SK-N-SH (cell line): ENCODE results near the gene PCYT1A. TPM values are rescaled to one million over a fixed set of nuclear protein-coding genes. Genes with fewer than 3 reads are reported as not detected.
"Not testable (repeated sequence)": the region's sequence is repeated elsewhere in the genome, so short reads cannot be mapped to it uniquely, and the experiment has no call there.

ENCODE experiments used
- CTCF ChIA-PET: fragments of 300-600, 350-600 bp; formaldehyde crosslinking; extraction: SDS; loops from one replicate; lab custom pipeline; 2021; lab: Yijun Ruan, JAX
- POLR2A ChIA-PET: fragments of 350-600 bp; sonication (Branson Sonifier 250); formaldehyde crosslinking; extraction: SDS; loops from one replicate; lab custom pipeline; 2020; ENCODE audit warnings: antibody characterized with exemption, inconsistent platforms; lab: Yijun Ruan, JAX
- DNase-seq: peaks from one replicate; pipeline ENCODE4 v3.0.0; 2012
- H2AFZ ChIP-seq: fragments of 200-600 bp; sonication (generic); 2 replicates; pipeline ENCODE4 v1.8.1; 2016; ENCODE audit warnings: antibody characterized with exemption, mild to moderate bottlenecking, low read depth
- H3F3A ChIP-seq: fragments of 200-600 bp; sonication (generic); replicated peaks from 2 replicates; pipeline ENCODE3; 2016; ENCODE audit warnings: antibody characterized with exemption, mild to moderate bottlenecking; ENCODE audit not compliant: insufficient read depth
- H3K27ac ChIP-seq, 2 experiments: fragments of 200-500 bp in 1 of 2; fragments of 200-600 bp in 1 of 2; sonication (Bioruptor generic) in 1 of 2; sonication (generic), shearing (Covaris generic) in 1 of 2; 2 replicates each; pipeline versions ENCODE4 v1.5.1 to v1.6.1; 2014 to 2016; ENCODE audit warnings: low read depth in 2 of 2, inconsistent platforms in 1 of 2, low read length in 1 of 2, mild to moderate bottlenecking in 1 of 2, mixed read lengths in 1 of 2
- H3K27me3 ChIP-seq: fragments of 200-600 bp; sonication (generic), shearing (Covaris generic); 2 replicates; pipeline ENCODE4 v1.6.1; 2016; ENCODE audit warnings: mixed run types; ENCODE audit not compliant: insufficient read depth
- H3K36me3 ChIP-seq, 2 experiments: fragments of 200-500 bp in 1 of 2; fragments of 200-600 bp in 1 of 2; sonication (Bioruptor generic) in 1 of 2; sonication (generic) in 1 of 2; replicated peaks in 1 of 2; 2 replicates each; pipeline versions ENCODE3 to v1.5.1; 2014 to 2016; ENCODE audit warnings: low read length in 1 of 2, mild to moderate bottlenecking in 1 of 2; ENCODE audit not compliant: insufficient read depth in 2 of 2, control insufficient read depth in 1 of 2
- H3K4me1 ChIP-seq, 2 experiments: fragments of 200-500 bp in 1 of 2; fragments of 200-600 bp in 1 of 2; sonication (Bioruptor generic) in 1 of 2; sonication (generic), shearing (Covaris generic) in 1 of 2; 2 replicates each; pipeline versions ENCODE4 v1.5.1 to v1.6.1; 2014 to 2016; ENCODE audit warnings: low read depth in 1 of 2, low read length in 1 of 2, mixed run types in 1 of 2; ENCODE audit not compliant: insufficient read depth in 2 of 2, control insufficient read depth in 1 of 2
- H3K4me2 ChIP-seq: fragments of 200-600 bp; sonication (generic), shearing (Covaris generic); 2 replicates; pipeline ENCODE4 v1.6.1; 2017; ENCODE audit warnings: mixed run types
- H3K4me3 ChIP-seq, 2 experiments: fragments of 200-500 bp in 1 of 2; fragments of 200-600 bp in 1 of 2; sonication (Bioruptor generic) in 1 of 2; sonication (generic), shearing (Covaris generic) in 1 of 2; 2 replicates each; pipeline versions ENCODE4 v1.5.1 to v1.8.1; 2014 to 2016; ENCODE audit warnings: low read depth in 2 of 2, inconsistent platforms in 1 of 2, low read length in 1 of 2, mild to moderate bottlenecking in 1 of 2, mixed read lengths in 1 of 2, moderate library complexity in 1 of 2
- H3K79me2 ChIP-seq: fragments of 200-600 bp; sonication (generic); 2 replicates; pipeline ENCODE4 v1.8.1; 2017; ENCODE audit warnings: mild to moderate bottlenecking; ENCODE audit not compliant: insufficient read depth
- H3K9ac ChIP-seq: fragments of 200-600 bp; sonication (generic); 2 replicates; pipeline ENCODE4 v1.6.1; 2017; ENCODE audit warnings: mixed run types
- H3K9me2 ChIP-seq: fragments of 200-600 bp; sonication (generic); 2 replicates; pipeline ENCODE4 v1.6.1; 2017; ENCODE audit warnings: mixed run types
- H3K9me3 ChIP-seq: fragments of 200-600 bp; sonication (generic); 2 replicates; pipeline ENCODE4 v1.6.1; 2017; ENCODE audit warnings: mixed run types, mild to moderate bottlenecking, moderate library complexity
- H4K20me1 ChIP-seq: fragments of 200-600 bp; sonication (generic); 2 replicates; pipeline ENCODE4 v1.6.1; 2017; ENCODE audit warnings: mild to moderate bottlenecking, mixed run types; ENCODE audit not compliant: insufficient read depth
- EZH2phosphoT487 ChIP-seq: fragments of 200-600 bp; sonication (generic); IDR thresholded peaks from 2 replicates; pipeline ENCODE4 v1.6.1; 2017; ENCODE audit warnings: low read depth, mixed run types, mild to moderate bottlenecking, antibody characterized with exemption, moderate library complexity, borderline replicate concordance
- NRF1 ChIP-seq: IDR thresholded peaks from 2 replicates; pipeline ENCODE4 v1.6.1; 2012; ENCODE audit warnings: low read depth, mild to moderate bottlenecking, low read length
- PBX3 ChIP-seq: IDR thresholded peaks from 2 replicates; pipeline ENCODE4; 2012
- POLR2AphosphoS5 ChIP-seq: IDR thresholded peaks from 2 replicates; pipeline ENCODE4 v1.6.1; 2012; ENCODE audit warnings: low read depth, low read length
- RAD21 ChIP-seq: IDR thresholded peaks from 2 replicates; pipeline ENCODE4 v1.6.1; 2012; ENCODE audit warnings: mild to moderate bottlenecking, low read length
- REST ChIP-seq: IDR thresholded peaks from 2 replicates; pipeline ENCODE4 v1.6.1; 2012; ENCODE audit warnings: mild to moderate bottlenecking, low read depth, low read length, moderate library complexity
- SMC3 ChIP-seq: IDR thresholded peaks from 2 replicates; pipeline ENCODE4 v1.6.1; 2012; ENCODE audit warnings: low read depth, low read length, improper control_type of control experiment
- YY1 ChIP-seq: IDR thresholded peaks from 2 replicates; pipeline ENCODE4 v1.4.0; 2012; ENCODE audit warnings: low read depth, mild to moderate bottlenecking
- WGBS: methylation state at CpG from one replicate; pipeline ENCODE4 v1.1.6; 2017; ENCODE audit warnings: low lambda C conversion rate; 5-methylcytosine and 5-hydroxymethylcytosine counted together
- polyA plus RNA-seq, 3 experiments: library from polyadenylated mRNA; depleted of rRNA; stranded (reverse); fragments of >200 nt; gene quantifications; 2 replicates each; pipeline ENCODE4 v1.2.3, GENCODE V29; 2012

The PCYT1A gene
- polyA plus RNA-seq, 1 of the 3 experiments (the other 2 are of a cell fraction): 45.9 TPM

- TF ChIP-seq REST (no peak), SMC3 (no peak), EZH2phosphoT487 (no peak), NRF1 (peak; percentile 95), PBX3 (0 out of 2 replicates have a peak, but pooled peaks have one; percentile 12), RAD21 (no peak; the same call in 1 of the 2 replicates), POLR2AphosphoS5 (peak; percentile 89), YY1 (no peak)
Measured at GRCh38 chr3:196317687-196318467, 30.4 kb upstream of the PCYT1A start, which contains the start of gene DYNLT2B (continued).

GRCh38 chr3:196316799-196317686, 29.5 kb upstream of the PCYT1A start:
- H3K36me3 ChIP-seq, H3K27me3 ChIP-seq, H4K20me1 ChIP-seq, H3K9me2 ChIP-seq, H3K9me3 ChIP-seq, H3F3A ChIP-seq, DNase-seq, H3K4me1 ChIP-seq: not testable (repeated sequence)
- Histone ChIP-seq H3K4me2 (peak overlapping the region; percentile 83), H3K27ac (peak overlapping the region; percentile 90 to 93), H3K4me3 (peak overlapping the region; percentile 60 to 93), H2AFZ (peak overlapping the region; percentile 89; the same call in 1 of the 2 replicates), H3K79me2 (peaks cover 15% of the 10 kb centered on the region), H3K9ac (peak overlapping the region; percentile 94)
- CTCF ChIA-PET: interaction anchor here (0.7 kb wide), 1 partner anchor 1185 kb away, joined by 4 read pairs; no protein-coding TSS in a partner anchor
- WGBS: 13% methylated on average over 12 of the region's 17 CpGs
- POLR2A ChIA-PET: interaction anchor here (0.6 to 1.5 kb wide), 5 partner anchors 32 to 212 kb away, joined by 3 to 7 read pairs (median 4); partner anchors contain the start of gene UBXN7
